GM19035 (cell line): ENCODE results near the gene DUSP5.

ENCODE experiments used
- ATAC-seq: cut with Tn5 transposase; IDR thresholded peaks from one replicate; pipeline ENCODE4 v1.9.1; 2021; ENCODE audit not compliant: unreplicated experiment

DUSP5 gene

GRCh38 chr10:110499796-110500514, 2.2 kb downstream of the DUSP5 start:
- no peak for ATAC-seq

- no peak for ATAC-seq
Observed at GRCh38 chr10:110500515-110500905, 2.8 kb downstream of the DUSP5 start.

- ATAC-seq, result no peak
Observed at GRCh38 chr10:110501142-110501937, 3.6 kb downstream of the DUSP5 start.

GRCh38 chr10:110502072-110502845, 4.6 kb downstream of the DUSP5 start:
- no peak for ATAC-seq

GRCh38 chr10:110502851-110503301, 5.2 kb downstream of the DUSP5 start:
- ATAC-seq, result peak; percentile 45

- no peak for ATAC-seq
Observed at GRCh38 chr10:110503528-110504110, 5.9 kb downstream of the DUSP5 start.

GRCh38 chr10:110504111-110504735, 6.5 kb downstream of the DUSP5 start:
- peak; percentile 68 for ATAC-seq

GRCh38 chr10:110505130-110505770, 7.5 kb downstream of the DUSP5 start:
- ATAC-seq, result no peak

- no peak for ATAC-seq
Observed at GRCh38 chr10:110506448-110506847, 8.7 kb downstream of the DUSP5 start.

- no peak for ATAC-seq
Observed at GRCh38 chr10:110507346-110507745, 9.6 kb downstream of the DUSP5 start.

- ATAC-seq, result no peak
Observed at GRCh38 chr10:110508159-110508788, 10.6 kb downstream of the DUSP5 start.

GRCh38 chr10:110508806-110509544, 11.3 kb downstream of the DUSP5 start:
- no peak for ATAC-seq

GRCh38 chr10:110509560-110509959, 11.9 kb downstream of the DUSP5 start:
- no peak for ATAC-seq

- no peak for ATAC-seq
Observed at GRCh38 chr10:110510086-110510485, 12.4 kb downstream of the DUSP5 start.

- ATAC-seq, result no peak
Observed at GRCh38 chr10:110510730-110511129, 13.0 kb downstream of the DUSP5 start.

GRCh38 chr10:110511734-110512449, 14.2 kb downstream of the DUSP5 start:
- no peak for ATAC-seq

- no peak for ATAC-seq
Observed at GRCh38 chr10:110512461-110513187, 14.9 kb downstream of the DUSP5 start.

GRCh38 chr10:110513949-110514348, 16.2 kb downstream of the DUSP5 start:
- ATAC-seq, result no peak
